Ishikawa (cell line): ENCODE results near the gene ATF5.

Experiments
- CEBPB ChIP-seq: IDR thresholded peaks from 2 replicates; pipeline ENCODE4 v1.6.1; 2012
- CREB1 ChIP-seq: IDR thresholded peaks from 2 replicates; pipeline ENCODE4 v1.6.1; 2012; ENCODE audit warnings: low read depth
- EGR1 ChIP-seq: IDR thresholded peaks from 2 replicates; pipeline ENCODE4 v1.6.1; 2012
- EP300 ChIP-seq: IDR thresholded peaks from 2 replicates; pipeline ENCODE4 v1.6.1; 2012; ENCODE audit warnings: borderline replicate concordance
- FOXM1 ChIP-seq: IDR thresholded peaks from 2 replicates; pipeline ENCODE4 v1.6.1; 2012; ENCODE audit warnings: low read depth, borderline replicate concordance
- NFIC ChIP-seq: IDR thresholded peaks from 2 replicates; pipeline ENCODE4 v1.6.1; 2012
- RAD21 ChIP-seq: IDR thresholded peaks from 2 replicates; pipeline ENCODE4 v1.6.1; 2012; ENCODE audit warnings: low read depth
- TAF1 ChIP-seq: IDR thresholded peaks from 2 replicates; pipeline ENCODE4 v1.6.1; 2012; ENCODE audit warnings: low read depth, mild to moderate bottlenecking
- TCF12 ChIP-seq: IDR thresholded peaks from 2 replicates; pipeline ENCODE4 v1.6.1; 2012; ENCODE audit warnings: low read depth
- TEAD4 ChIP-seq: IDR thresholded peaks from 2 replicates; pipeline ENCODE4 v1.6.1; 2012
- YY1 ChIP-seq: IDR thresholded peaks from 2 replicates; pipeline ENCODE4 v1.6.1; 2012; ENCODE audit warnings: low read depth
- ZBTB7A ChIP-seq: IDR thresholded peaks from 2 replicates; pipeline ENCODE4 v1.6.1; 2012; ENCODE audit warnings: low read depth
- TF ChIP-seq, protein P1 (sequence below): IDR thresholded peaks from 2 replicates; pipeline ENCODE4 v1.6.1; 2012
- TF ChIP-seq, protein P2 (sequence below): IDR thresholded peaks from 2 replicates; pipeline ENCODE4 v1.6.1; 2012
- TF ChIP-seq, protein P3 (sequence below): IDR thresholded peaks from 2 replicates; pipeline ENCODE4 v1.6.1; 2012; ENCODE audit warnings: low read depth, mild to moderate bottlenecking

ATF5 gene

DNA sequence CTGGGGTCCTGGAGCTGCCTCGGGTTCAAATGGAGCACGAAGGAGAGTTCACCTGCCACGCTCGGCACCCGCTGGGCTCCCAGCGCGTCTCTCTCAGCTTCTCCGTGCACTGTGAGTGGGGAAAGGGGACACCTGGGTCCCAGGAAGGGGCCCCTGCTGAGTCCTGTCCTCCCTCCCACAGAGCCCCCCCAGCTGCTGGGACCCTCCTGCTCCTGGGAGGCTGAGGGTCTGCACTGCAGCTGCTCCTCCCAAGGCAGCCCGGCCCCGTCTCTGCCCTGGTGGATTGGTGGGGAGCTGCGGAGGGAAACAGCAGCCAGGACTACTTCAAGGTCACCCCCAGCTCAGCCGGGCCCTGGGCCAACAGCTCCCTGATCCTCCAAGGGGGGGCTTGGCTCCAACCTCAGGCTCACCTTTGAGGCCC is 43.0 kb downstream of the ATF5 start:
- TF ChIP-seq TAF1 = no peak
- no peak for TF ChIP-seq NFIC
- TF ChIP-seq, protein P1, sequence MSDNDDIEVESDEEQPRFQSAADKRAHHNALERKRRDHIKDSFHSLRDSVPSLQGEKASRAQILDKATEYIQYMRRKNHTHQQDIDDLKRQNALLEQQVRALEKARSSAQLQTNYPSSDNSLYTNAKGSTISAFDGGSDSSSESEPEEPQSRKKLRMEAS = no peak
- TF ChIP-seq, protein P2, sequence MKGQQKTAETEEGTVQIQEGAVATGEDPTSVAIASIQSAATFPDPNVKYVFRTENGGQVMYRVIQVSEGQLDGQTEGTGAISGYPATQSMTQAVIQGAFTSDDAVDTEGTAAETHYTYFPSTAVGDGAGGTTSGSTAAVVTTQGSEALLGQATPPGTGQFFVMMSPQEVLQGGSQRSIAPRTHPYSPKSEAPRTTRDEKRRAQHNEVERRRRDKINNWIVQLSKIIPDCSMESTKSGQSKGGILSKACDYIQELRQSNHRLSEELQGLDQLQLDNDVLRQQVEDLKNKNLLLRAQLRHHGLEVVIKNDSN = no peak
- TF ChIP-seq ZBTB7A = no peak
- no peak for TF ChIP-seq CREB1
- TF ChIP-seq, protein P3, sequence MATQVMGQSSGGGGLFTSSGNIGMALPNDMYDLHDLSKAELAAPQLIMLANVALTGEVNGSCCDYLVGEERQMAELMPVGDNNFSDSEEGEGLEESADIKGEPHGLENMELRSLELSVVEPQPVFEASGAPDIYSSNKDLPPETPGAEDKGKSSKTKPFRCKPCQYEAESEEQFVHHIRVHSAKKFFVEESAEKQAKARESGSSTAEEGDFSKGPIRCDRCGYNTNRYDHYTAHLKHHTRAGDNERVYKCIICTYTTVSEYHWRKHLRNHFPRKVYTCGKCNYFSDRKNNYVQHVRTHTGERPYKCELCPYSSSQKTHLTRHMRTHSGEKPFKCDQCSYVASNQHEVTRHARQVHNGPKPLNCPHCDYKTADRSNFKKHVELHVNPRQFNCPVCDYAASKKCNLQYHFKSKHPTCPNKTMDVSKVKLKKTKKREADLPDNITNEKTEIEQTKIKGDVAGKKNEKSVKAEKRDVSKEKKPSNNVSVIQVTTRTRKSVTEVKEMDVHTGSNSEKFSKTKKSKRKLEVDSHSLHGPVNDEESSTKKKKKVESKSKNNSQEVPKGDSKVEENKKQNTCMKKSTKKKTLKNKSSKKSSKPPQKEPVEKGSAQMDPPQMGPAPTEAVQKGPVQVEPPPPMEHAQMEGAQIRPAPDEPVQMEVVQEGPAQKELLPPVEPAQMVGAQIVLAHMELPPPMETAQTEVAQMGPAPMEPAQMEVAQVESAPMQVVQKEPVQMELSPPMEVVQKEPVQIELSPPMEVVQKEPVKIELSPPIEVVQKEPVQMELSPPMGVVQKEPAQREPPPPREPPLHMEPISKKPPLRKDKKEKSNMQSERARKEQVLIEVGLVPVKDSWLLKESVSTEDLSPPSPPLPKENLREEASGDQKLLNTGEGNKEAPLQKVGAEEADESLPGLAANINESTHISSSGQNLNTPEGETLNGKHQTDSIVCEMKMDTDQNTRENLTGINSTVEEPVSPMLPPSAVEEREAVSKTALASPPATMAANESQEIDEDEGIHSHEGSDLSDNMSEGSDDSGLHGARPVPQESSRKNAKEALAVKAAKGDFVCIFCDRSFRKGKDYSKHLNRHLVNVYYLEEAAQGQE = no peak
- no peak for TF ChIP-seq EP300
- no peak for TF ChIP-seq FOXM1
- no peak for TF ChIP-seq TEAD4
- TF ChIP-seq EGR1 = no peak

- TF ChIP-seq TEAD4 (no peak), EP300 (no peak)
Measured at GRCh38 chr19:49972841-49973240, 43.8 kb downstream of the ATF5 start.

DNA sequence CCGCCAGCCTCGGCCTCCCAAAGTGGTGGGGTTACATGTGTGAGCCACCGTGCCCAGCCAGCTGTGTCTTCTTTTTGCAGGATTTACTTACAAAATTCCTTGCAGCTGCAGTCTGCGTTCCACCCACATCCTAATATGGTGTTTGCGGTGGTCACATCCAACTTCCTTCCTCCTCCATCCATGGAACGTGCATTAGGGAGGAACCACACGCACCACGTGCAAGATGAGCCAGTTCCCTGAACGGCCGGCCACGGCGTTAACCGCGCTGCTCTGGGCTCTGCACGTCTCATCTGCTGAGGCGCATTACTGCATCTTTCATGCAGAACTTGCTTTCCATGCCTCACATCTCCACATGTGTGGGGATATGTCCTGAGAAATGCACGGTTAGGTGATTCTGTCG is 45.0 kb downstream of the ATF5 start:
- TF ChIP-seq ZBTB7A (no peak), RAD21 (no peak), EP300 (no peak), EGR1 (no peak)
- TF ChIP-seq, protein P2 = no peak

- TF ChIP-seq ZBTB7A (no peak), CEBPB (no peak), EP300 (no peak), RAD21 (no peak), NFIC (no peak), TCF12 (no peak)
- TF ChIP-seq, protein P1 = no peak
Measured at GRCh38 chr19:49975051-49975450, 46.0 kb downstream of the ATF5 start.

- TF ChIP-seq ZBTB7A = no peak
Measured at GRCh38 chr19:49976496-49976895, 47.5 kb downstream of the ATF5 start.

DNA sequence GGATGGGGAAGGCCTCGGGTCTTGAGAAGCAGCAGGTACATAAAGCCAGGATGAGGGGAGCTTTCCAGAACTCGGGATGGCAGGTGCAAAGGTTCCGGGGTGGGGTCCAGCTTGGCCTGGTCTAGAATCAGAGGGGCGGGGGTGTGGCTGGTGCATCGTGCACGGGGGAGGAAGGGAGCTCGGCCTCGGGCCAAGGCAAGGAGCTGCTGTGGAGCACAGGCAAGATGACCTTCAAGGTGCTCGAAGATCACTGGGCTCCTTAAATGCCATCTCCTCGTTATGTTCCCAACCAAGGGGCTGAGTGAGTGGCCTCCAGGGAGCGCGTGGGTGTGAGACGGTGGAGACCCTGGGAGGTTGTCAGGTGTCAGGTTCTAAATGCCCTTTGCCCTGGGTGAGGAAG is 48.1 kb downstream of the ATF5 start:
- TF ChIP-seq RAD21 = no peak
- TF ChIP-seq CEBPB = no peak
- no peak for TF ChIP-seq TCF12
- no peak for TF ChIP-seq EP300
- no peak for TF ChIP-seq YY1
- TF ChIP-seq CREB1 = no peak
- TF ChIP-seq, protein P2 = no peak
- TF ChIP-seq ZBTB7A = no peak
- TF ChIP-seq, protein P1 = no peak
- TF ChIP-seq TAF1 = no peak
- TF ChIP-seq FOXM1 = no peak
- TF ChIP-seq, protein P3 = no peak
- TF ChIP-seq EGR1 = no peak

- TF ChIP-seq, protein P1 = no peak
- no peak for TF ChIP-seq TAF1
- TF ChIP-seq, protein P3 = no peak
- TF ChIP-seq NFIC = no peak
- no peak for TF ChIP-seq FOXM1
- no peak for TF ChIP-seq TEAD4
- TF ChIP-seq, protein P2 = no peak
- TF ChIP-seq ZBTB7A = no peak
- no peak for TF ChIP-seq YY1
- TF ChIP-seq CEBPB = no peak
- no peak for TF ChIP-seq EP300
- no peak for TF ChIP-seq EGR1
- TF ChIP-seq TCF12 = no peak
- no peak for TF ChIP-seq RAD21
- no peak for TF ChIP-seq CREB1
Measured at GRCh38 chr19:49977881-49978280, 48.9 kb downstream of the ATF5 start.
